ENCODE data around the gene DNASE2B. TPM values are rescaled to one million over a fixed set of nuclear protein-coding genes. Genes with fewer than 3 reads are reported as not detected.

Gene DNASE2B, protein sequence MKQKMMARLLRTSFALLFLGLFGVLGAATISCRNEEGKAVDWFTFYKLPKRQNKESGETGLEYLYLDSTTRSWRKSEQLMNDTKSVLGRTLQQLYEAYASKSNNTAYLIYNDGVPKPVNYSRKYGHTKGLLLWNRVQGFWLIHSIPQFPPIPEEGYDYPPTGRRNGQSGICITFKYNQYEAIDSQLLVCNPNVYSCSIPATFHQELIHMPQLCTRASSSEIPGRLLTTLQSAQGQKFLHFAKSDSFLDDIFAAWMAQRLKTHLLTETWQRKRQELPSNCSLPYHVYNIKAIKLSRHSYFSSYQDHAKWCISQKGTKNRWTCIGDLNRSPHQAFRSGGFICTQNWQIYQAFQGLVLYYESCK
- total RNA-seq (1 to 10 TPM in 1 of 7 donors, under 1 TPM in 1, not detected in 5; 0.57 to 1.6 TPM), polyA plus RNA-seq (1 to 10 TPM in 1 of 2 donors, not detected in 1; 1.2 TPM)
- long read RNA-seq, donor 1, result 0 reads
- long read RNA-seq, donor 2, result 0 reads
- long read RNA-seq, donor 3, result 0 reads

DNA sequence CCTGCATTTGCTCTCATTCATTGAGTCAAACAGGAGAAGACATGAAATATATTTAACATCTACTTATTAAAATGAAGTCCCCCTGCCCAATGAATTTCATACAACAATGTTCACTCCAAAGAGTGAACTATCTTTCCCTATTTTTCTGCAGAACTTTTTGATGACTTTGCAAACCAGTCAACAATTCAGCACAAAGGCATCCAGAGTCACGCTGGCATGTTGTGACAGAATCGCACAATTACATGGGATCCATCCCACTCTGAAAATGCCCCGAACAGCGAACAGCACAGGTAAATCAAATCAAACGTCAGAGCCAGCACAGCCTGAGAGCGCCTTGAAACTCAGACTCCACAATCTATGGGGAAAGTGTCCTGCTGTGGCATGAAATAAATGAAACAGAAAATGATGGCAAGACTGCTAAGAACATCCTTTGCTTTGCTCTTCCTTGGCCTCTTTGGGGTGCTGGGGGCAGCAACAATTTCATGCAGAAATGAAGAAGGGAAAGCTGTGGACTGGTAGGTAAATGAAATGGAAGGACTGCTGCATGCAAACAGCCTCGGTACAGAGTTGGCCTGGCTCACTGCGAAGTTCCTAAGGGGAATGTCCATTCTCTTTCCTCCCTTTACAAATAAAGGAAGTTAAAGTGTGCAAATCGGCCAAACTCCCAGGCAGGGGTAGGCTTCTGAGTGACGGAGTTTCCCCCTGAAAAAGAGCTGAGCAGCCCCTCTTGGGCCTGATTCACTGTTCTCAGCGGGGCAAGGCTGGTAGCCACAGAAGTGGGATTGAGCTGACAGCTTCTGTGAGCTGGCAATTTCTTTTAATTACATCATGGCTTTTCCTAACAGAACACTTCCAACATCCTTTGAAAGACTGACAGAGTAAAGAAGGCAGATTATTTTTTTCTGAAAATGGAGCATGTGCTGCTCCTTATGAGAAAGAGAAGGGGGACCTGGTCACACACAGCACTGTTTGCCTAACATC lies at the start of gene DNASE2B:
Gene DNASE2B, plus strand, starts transcription at position 310 of the 981 bp plus-strand sequence. Its CDS starts 81 bp downstream, at position 391.
- WGBS, 3 donors, result 81 to 83% (median 82%) methylated on average over 11 of the region's 11 CpGs
- intact Hi-C loops (cut with DNase I), result no loop called here
- no peak for DNase-seq
- no peak within 1 kb of the TSS for H3K27ac ChIP-seq
- H3K27me3 ChIP-seq, result no peaks in the 10 kb centered on the region
- TF ChIP-seq, protein P1, sequence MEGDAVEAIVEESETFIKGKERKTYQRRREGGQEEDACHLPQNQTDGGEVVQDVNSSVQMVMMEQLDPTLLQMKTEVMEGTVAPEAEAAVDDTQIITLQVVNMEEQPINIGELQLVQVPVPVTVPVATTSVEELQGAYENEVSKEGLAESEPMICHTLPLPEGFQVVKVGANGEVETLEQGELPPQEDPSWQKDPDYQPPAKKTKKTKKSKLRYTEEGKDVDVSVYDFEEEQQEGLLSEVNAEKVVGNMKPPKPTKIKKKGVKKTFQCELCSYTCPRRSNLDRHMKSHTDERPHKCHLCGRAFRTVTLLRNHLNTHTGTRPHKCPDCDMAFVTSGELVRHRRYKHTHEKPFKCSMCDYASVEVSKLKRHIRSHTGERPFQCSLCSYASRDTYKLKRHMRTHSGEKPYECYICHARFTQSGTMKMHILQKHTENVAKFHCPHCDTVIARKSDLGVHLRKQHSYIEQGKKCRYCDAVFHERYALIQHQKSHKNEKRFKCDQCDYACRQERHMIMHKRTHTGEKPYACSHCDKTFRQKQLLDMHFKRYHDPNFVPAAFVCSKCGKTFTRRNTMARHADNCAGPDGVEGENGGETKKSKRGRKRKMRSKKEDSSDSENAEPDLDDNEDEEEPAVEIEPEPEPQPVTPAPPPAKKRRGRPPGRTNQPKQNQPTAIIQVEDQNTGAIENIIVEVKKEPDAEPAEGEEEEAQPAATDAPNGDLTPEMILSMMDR (IDR thresholded peaks at IDR 0.05), result no peak
- TF ChIP-seq EP300 (IDR thresholded peaks at IDR 0.05), result no peak
- no peak for TF ChIP-seq POLR2A (IDR thresholded peaks at IDR 0.05)
- no peak within 1 kb of the TSS for H3K4me3 ChIP-seq
- no peaks in the 10 kb centered on the region for H3K9me3 ChIP-seq
- no peaks in the 10 kb centered on the region for H3K36me3 ChIP-seq
- H3K4me1 ChIP-seq (ENCODE audit: insufficient read depth), result no peaks in the 10 kb centered on the region

DNA sequence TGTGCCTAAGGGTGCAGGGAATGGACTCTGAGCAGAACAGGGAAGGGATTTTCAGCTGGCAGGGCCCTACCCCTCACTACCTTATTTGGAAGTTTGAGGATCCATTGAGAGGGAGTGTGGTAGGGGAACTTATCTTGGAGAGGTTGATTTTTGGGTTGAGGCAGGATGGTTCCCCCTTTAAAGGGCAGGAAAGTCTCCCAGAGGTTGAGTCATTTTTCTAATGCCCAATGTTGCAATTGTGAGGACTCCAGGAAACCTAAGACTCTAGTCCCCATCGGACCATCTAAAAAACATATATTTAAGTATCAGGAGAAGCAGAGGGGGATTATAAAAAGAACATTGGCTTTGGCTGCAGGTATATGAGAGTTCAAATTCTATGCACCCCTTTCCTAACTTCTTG lies 49.5 kb upstream of the DNASE2B start:
- DNase-seq, result no peak
- no peaks in the 10 kb centered on the region for H3K36me3 ChIP-seq
- H3K4me1 ChIP-seq (ENCODE audit: insufficient read depth), result no peaks in the 10 kb centered on the region
- no peaks in the 10 kb centered on the region for H3K9me3 ChIP-seq
- 95 to 100% (median 100%) methylated on average over 1 of the region's 1 CpG for WGBS, 3 donors
- H3K27me3 ChIP-seq, result no peaks in the 10 kb centered on the region
- TF ChIP-seq, protein P1 (IDR thresholded peaks at IDR 0.05), result no peak
- no peak for TF ChIP-seq POLR2A (IDR thresholded peaks at IDR 0.05)
- no peak for TF ChIP-seq EP300 (IDR thresholded peaks at IDR 0.05)
- no peak overlapping the region for H3K4me3 ChIP-seq
- intact Hi-C loops (cut with DNase I), result no loop called here
- H3K27ac ChIP-seq, result no peak overlapping the region

DNA sequence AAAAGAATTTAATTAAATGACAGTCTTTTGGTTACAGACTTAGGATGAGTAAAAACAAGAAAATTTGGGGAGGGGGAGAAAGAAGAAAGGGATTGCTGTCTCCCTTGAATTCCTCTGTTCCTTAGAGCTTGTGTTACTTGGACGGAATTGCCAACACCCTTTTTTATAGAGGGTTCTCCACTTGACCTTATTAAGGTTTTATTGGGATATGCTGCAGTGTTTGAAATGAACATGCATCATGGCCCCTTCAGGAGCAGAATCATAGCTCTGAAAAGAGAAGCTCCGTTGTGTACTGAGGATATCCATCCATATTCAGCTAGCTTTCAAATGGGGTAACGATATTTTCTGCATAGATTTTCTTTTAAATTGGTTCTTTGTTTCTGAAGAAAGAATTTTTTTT lies 48.2 kb upstream of the DNASE2B start:
- WGBS, 3 donors, result 60 to 62% (median 62%) methylated on average over 3 of the region's 3 CpGs
- no peak for DNase-seq
- TF ChIP-seq, protein P1 (IDR thresholded peaks at IDR 0.05), result no peak
- TF ChIP-seq EP300 (IDR thresholded peaks at IDR 0.05) (no peak), POLR2A (IDR thresholded peaks at IDR 0.05) (no peak)
- no peaks in the 10 kb centered on the region for H3K36me3 ChIP-seq
- intact Hi-C loops (cut with DNase I), result no loop called here
- H3K4me3 ChIP-seq, result no peak overlapping the region
- H3K27me3 ChIP-seq, result no peaks in the 10 kb centered on the region
- no peak overlapping the region for H3K27ac ChIP-seq
- H3K4me1 ChIP-seq (ENCODE audit: insufficient read depth), result no peaks in the 10 kb centered on the region
- H3K9me3 ChIP-seq, result no peaks in the 10 kb centered on the region

DNA sequence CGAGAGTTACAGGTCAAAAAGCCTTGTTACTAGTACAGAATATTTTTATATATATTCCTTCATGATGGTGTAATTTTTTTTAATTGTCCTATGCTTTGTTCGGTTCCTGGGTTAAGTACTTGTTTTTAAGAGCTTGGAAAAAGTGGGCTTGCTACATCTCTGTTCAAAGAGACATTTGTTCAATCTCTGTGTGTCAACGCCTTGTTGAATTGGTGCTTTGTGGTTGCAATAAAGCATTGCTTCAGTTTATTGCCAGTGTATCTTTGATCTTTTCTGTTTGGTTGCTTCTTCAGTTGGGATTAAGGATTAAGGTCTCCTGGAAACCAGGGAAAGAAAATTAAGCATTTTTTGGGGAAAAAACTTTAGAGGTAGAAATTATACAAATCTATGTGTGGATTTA lies 47.7 kb upstream of the DNASE2B start:
- 77 to 85% (median 80%) methylated on average over 3 of the region's 3 CpGs for WGBS, 3 donors
- no peak overlapping the region for H3K4me3 ChIP-seq
- no peaks in the 10 kb centered on the region for H3K36me3 ChIP-seq
- intact Hi-C loops (cut with DNase I), result no loop called here
- DNase-seq, result no peak
- no peaks in the 10 kb centered on the region for H3K27me3 ChIP-seq
- H3K9me3 ChIP-seq, result no peaks in the 10 kb centered on the region
- no peaks in the 10 kb centered on the region for H3K4me1 ChIP-seq (ENCODE audit: insufficient read depth)
- TF ChIP-seq EP300 (IDR thresholded peaks at IDR 0.05), result no peak
- TF ChIP-seq POLR2A (IDR thresholded peaks at IDR 0.05), result no peak
- TF ChIP-seq, protein P1 (IDR thresholded peaks at IDR 0.05), result no peak
- H3K27ac ChIP-seq, result no peak overlapping the region

Data from ovary (tissue), 10 donors.